Activated gamma-delta T cell treated with anti-CD3 and anti-CD28 coated beads, Interleukin-2, amount 50 U/mL, for 16 hours (primary cell): ENCODE results near the gene TUBB.
"Not testable (repeated sequence)": the region's sequence is repeated elsewhere in the genome, so short reads cannot be mapped to it uniquely, and the experiment has no call there.

Experiments
- DNase-seq: peaks from one replicate; pipeline ENCODE4 v3.0.0-alpha.2; 2020; ENCODE audit warnings: low read depth

Gene TUBB

DNA sequence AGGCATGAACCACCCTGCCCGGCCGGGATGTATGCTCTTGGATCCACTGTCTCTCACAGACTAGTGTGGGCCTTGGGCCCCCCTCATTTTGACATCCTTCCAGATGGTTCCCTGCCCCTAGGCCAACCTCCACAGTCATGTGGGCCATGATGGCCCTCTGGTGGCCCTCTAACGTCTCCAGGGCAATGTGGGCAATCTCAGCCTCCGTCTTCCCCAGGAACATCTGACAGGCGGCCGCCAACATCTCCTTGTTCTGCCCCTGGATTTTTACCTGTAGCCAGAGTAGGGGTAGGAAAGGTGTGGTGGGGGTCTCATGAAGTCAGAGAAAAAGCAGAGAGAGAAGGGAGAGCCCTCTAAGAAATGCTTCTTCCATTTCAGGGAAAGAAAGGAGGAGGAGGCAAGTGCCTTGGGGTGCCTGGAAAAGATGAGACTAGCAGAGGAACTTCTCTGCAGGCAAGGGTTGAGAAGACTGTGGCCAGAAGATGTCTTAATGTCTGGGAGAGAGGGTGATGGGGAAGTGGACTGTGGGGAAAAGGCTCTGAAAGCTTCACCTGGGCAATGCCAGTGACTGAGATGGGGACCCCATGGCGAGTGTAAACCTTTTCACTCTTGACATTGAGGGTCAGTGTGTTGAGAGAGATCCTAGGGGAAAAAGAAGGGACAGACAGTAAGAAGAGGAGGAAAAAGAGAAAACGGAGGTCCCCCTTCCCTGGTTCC, 21.1 kb downstream of the TUBB start:
- DNase-seq = no peak

DNA sequence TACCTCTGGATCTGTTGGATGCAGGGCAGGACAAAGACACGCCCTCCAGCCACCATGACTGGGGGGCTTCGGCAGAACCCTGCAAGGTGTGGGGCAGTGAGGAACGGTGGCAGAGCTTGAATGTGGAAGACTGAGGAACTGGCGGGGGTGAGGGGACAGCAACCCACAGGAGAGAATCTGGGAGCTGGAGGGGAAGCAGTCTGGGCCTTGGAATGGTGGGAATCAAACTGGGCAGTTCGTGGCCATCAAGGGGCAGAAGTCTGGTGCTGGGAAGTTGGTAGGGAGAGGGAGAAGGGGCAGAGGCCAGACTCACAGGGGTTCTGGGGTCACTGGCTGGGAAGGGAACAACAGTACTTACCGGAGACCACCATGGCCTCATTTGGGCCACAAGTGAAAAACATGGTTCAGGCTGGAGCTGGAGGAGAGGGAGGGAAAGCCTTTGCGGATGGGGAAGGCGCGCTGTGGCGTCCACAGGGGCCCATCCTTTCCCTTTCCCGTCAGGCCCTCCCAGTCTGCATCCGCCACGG, 21.7 kb downstream of the TUBB start:
- no peak for DNase-seq

DNA sequence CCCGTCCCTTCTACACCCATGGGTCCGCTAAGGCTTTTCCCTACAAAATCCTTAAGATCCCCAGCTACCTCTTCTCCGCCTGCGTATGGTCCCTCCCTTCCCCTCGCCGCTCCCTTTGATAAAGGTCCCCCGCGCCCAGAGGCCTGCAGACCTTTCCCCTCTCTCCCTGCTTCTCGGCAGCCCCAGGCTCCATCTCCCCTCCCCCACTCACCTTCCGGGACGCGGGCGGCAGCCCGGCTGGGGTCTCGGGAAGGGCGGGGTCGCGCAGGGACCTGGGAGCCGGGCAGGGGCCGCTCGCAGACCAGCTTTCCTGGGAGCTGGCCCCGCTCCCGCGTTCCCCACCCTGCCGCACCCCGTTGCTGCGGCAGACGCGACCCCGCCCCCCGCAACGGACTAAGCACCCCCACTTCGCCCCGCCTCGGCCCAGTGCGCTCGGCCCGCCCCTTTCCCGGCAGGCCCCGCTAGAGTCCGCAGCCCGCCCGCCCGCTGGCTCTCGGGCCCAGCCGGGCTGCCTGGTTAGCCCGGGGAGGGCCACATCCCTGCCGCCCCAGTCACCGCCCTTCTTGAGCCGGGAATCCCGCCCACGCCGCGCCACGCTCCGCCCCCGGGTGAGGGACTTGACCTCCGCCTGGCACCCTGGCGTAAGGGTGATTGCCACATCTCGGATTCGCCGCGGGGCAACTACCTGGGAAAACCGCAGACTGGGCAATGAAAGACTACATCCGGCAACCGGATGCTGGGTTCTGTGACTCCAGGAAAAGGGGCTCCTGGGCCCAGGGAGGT, 22.4 kb downstream of the TUBB start, which contains the start of gene FLOT1:
Gene FLOT1 (minus strand): TSS at position 372 of the 783 bp plus-strand sequence. CDS start 498 bp downstream, outside the sequence.
- DNase-seq = peak; percentile 85

- DNase-seq = no peak
Measured at GRCh38 chr6:30743099-30744053, 23.2 kb downstream of the TUBB start.

DNA sequence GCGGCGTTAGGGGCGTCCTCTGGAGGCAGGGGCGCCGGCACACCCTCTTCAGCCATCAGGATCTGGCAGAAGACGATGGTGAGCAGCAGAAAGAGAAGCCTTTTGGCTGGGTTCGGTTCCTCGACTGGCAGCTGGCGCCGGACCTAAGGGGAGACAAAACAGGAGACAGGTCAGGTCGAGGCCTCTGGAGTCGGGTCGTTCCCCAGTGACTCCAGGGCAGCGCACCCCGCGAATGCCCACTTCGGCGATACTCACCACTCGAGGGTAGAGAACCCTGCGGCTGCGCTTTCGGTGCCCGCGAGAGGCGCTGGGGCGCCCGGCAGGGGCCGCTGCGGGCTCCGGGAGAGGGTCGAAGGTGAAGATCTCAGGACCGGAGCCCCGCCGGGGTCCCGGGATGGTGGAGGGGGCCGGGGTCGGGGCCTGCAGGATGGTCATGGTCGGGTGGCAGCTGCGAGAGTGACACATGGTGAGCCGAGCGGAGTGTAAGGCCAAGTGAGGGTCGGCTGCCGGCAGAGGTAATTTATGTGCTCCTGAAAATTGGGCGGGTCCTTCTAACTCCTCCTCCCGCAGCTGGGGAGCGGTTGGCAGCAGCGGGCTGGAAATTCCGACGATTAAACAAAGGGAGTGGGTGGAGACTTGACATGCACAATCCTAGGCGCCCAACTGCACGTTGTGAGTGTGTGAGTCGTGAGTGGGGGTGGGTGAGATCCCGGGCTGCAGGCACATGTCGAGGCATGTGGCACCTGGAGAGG, 24.1 kb downstream of the TUBB start, which contains the start of gene IER3:
Gene IER3 (minus strand): TSS at position 494 of the 752 bp plus-strand sequence. CDS start 29 bp downstream, at position 465.
- peak; percentile 73 for DNase-seq

- no peak for DNase-seq
Measured at GRCh38 chr6:30747300-30747687, 27.1 kb downstream of the TUBB start.

GRCh38 chr6:30747902-30748769, 28.0 kb downstream of the TUBB start:
- DNase-seq = no peak

DNA sequence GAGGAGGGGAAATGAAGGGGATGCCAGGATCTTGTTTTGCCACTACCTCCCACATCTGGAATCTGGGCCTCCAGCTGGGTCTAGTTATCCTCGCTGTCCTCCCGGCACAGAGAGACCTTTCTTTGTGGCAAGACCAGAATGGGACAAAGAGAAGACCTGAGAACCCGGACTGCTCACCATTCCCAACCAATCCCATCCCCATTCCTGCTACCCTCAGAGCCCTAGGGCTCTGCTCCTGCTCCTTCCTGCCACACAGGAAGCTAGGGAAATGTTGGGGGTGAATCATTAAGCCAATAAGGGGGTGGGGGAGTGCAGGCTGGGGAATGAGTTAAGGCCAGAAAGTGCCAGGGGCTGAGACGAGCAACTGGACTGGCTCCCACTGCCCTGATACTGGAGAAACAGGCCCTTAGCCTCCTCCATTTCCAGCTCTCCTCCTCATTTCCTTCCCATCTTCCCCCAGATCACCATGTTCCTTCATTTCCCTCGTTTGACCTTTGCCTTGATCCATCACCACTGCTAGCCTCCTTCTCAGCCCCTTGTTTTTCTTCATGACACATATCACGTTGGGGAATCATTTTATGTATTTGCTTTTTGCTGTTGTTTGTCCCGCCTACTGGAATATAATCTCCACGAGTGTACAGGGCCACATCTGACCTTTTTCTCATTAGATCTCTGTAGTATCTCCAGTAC, 28.8 kb downstream of the TUBB start:
- DNase-seq = no peak

GRCh38 chr6:30749554-30750378, 29.6 kb downstream of the TUBB start:
- no peak for DNase-seq

DNA sequence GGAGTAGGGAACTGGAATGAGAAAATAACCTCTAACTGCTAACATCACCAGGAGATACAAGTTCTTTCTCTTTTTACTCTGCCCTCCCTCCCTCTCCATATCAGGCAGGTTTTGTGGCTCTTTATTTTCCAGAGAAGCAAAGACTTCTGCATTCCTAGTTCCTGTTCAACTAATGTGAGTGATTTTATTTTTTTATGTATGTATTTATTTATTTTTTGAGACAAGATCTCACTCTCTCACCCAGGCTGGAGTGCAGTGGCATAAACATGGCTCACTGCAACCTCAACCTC, 30.2 kb downstream of the TUBB start:
- no peak for DNase-seq

DNA sequence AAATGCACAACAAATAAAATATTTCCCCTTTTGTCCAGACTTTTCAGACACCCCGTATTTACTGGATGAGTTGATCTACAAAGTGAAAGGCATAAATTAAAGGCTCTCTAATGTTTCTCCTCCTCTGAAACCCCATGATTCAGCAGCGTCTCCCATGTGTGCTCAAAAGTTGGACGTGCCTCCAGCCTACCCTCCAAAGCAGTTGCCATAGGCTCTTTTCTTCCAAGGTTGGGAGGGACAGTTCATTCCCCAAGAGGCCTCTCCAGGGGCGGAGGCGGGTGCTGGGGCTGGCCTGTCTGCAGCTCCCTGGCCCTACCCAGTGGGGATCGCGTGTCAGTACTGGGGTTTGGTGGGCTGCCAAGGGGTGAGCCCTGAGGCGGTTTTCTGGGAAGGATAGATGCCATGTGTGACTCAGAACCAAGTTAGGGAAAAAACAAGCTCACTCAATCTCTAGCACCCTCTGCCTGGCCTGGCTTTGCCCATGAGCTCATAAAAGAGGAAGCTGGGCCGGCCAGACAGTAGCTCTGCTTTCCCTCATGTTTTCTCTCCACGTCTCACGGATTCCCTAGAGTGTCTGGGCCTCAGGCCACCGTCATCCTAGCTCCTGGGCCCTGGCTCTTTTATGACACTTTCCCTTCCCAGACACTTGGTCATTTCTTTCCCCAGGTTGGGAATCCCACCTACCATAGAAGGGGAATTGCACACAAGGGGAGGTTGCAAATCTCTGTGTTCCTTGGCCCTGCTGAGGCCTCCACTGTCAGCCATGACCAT, 32.2 kb downstream of the TUBB start:
- no peak for DNase-seq

DNA sequence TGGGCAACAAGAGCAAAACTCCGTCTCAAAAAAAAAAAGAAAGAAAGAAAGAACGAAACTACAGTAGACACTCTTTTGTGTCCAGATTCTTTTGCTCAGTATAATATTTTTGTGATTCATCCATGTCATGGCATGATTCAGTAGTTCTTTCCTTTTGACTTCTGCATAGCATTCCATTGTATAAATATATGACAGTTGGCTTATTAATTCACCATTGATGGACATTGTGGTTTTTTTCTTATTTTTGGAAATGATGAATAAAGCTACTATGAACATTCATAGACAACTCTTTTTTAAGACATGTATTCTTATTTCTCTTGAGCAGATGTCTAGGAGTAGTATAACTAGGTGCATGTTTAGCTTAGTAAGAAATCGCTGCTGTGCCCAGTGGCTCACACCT, 34.5 kb downstream of the TUBB start:
- no peak for DNase-seq

GRCh38 chr6:30756405-30757003, 36.4 kb downstream of the TUBB start:
- not testable (repeated sequence) for DNase-seq

DNA sequence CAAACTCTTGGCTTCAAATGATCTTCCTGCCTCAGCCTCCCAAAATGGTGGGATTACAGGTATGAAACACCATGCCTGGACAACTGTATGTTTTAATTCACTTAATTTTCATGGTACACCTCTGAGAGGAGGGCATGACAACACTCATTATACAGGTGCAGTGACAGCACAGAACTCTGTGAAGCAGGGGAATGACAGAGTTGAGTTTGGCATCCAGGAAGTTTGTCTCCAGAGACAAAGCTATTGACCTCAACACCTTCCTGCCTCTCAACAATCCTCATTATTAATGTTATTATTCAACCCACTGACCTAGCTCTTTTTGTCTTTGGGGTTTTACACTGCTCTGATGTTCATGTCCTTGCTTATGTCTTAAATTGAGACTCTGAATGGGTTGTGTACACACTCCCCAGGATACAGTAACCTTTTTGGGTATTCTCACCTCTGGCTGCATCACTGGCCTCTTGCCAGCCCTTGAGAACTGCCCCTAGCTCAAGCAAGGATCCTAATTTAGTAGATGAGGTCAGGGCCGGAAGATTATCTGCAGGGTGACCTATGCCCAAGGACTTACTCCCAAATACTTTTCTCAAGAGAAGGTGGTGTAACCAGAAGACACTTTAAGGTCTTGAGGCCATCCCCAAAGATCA, 37.2 kb downstream of the TUBB start:
- no peak for DNase-seq

GRCh38 chr6:30759575-30760239, 39.6 kb downstream of the TUBB start:
- DNase-seq = no peak

DNA sequence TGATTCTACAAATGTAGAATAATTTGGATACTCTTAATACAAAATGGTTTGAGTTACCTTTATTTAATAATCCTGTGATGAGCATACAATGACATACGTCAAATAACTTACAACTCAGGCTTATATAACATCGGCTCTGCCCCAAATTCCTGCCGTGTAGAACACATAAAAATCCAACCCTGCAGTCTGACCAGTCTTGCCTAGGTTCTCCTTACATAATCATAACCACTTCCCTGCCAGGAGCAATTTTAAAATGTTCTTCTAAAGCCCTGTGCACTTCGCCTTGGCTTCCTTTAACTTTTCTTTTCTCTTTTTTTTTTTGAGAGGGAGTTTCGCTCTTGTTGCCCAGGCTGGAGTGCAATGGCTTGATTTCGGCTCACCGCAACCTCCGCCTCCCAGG, 40.4 kb downstream of the TUBB start:
- no peak for DNase-seq
